ENCODE data around the gene NAIF1. TPM values are rescaled to one million over a fixed set of nuclear protein-coding genes. Genes with fewer than 3 reads are reported as not detected.

Gene NAIF1
- total RNA-seq, 1 donor from 2014 or later: 9.5 TPM

GRCh38 chr9:128102196-128102595 is 35.1 kb upstream of the NAIF1 start:
- DNase-seq (ENCODE audit: low spot score): no peak
- Histone ChIP-seq H3F3A (ENCODE audit: low read depth) (peaks cover 9% of the 10 kb centered on the region), H4K20me1 (ENCODE audit: low read depth) (peaks cover 28% of the 10 kb centered on the region), H3K4me1 (peaks cover 21% of the 10 kb centered on the region), H3K79me2 (ENCODE audit: low read depth) (peaks cover 17% of the 10 kb centered on the region), H3K27ac (no peak overlapping the region), H3K9ac (no peak overlapping the region), H3K4me2 (no peak overlapping the region), H3K27me3 (no peaks in the 10 kb centered on the region), H3K36me3 (no peaks in the 10 kb centered on the region), H3K4me3 (no peak overlapping the region), H3K9me3 (ENCODE audit: low read depth) (no peaks in the 10 kb centered on the region), H2AFZ (replicated peaks) (no peak overlapping the region)
- no peak for TF ChIP-seq EZH2 (IDR thresholded peaks at IDR 0.05)
- Mint-ChIP-seq H3K4me3 (no peak overlapping the region), H3K27me3 (ENCODE audit: insufficient read depth, low read depth) (peaks cover 5% of the 10 kb centered on the region), H3K9me3 (no peaks in the 10 kb centered on the region), H3K36me3 (peaks cover 16% of the 10 kb centered on the region), H3K4me1 (peaks cover 33% of the 10 kb centered on the region), H3K27ac (no peak overlapping the region)

GRCh38 chr9:128101690-128102089 is 34.6 kb upstream of the NAIF1 start:
- Mint-ChIP-seq H3K27ac (no peak overlapping the region), H3K4me3 (no peak overlapping the region), H3K27me3 (ENCODE audit: insufficient read depth, low read depth) (peaks cover 5% of the 10 kb centered on the region), H3K9me3 (no peaks in the 10 kb centered on the region), H3K36me3 (peaks cover 18% of the 10 kb centered on the region), H3K4me1 (peaks cover 38% of the 10 kb centered on the region)
- Histone ChIP-seq H3K9me3 (ENCODE audit: low read depth) (no peaks in the 10 kb centered on the region), H3K9ac (no peak overlapping the region), H3K36me3 (no peaks in the 10 kb centered on the region), H2AFZ (replicated peaks) (no peak overlapping the region), H3K4me3 (no peak overlapping the region), H4K20me1 (ENCODE audit: low read depth) (peaks cover 28% of the 10 kb centered on the region), H3F3A (ENCODE audit: low read depth) (peaks cover 14% of the 10 kb centered on the region), H3K79me2 (ENCODE audit: low read depth) (peaks cover 17% of the 10 kb centered on the region), H3K27me3 (no peaks in the 10 kb centered on the region), H3K4me1 (peaks cover 22% of the 10 kb centered on the region), H3K4me2 (no peak overlapping the region), H3K27ac (no peak overlapping the region)
- TF ChIP-seq EZH2phosphoT487 (IDR thresholded peaks at IDR 0.05) (no peak), CTCF (IDR thresholded peaks at IDR 0.05) (no peak), EZH2 (IDR thresholded peaks at IDR 0.05) (no peak)
- no peak for DNase-seq (ENCODE audit: low spot score)

GRCh38 chr9:128101231-128101661 is 34.1 kb upstream of the NAIF1 start:
- Histone ChIP-seq H3K4me1 (peaks cover 22% of the 10 kb centered on the region), H3K27me3 (no peaks in the 10 kb centered on the region), H3K4me3 (no peak overlapping the region), H3K27ac (no peak overlapping the region), H3K9ac (no peak overlapping the region), H2AFZ (replicated peaks) (no peak overlapping the region), H3F3A (ENCODE audit: low read depth) (peaks cover 16% of the 10 kb centered on the region), H3K36me3 (no peaks in the 10 kb centered on the region), H3K79me2 (ENCODE audit: low read depth) (peaks cover 20% of the 10 kb centered on the region), H4K20me1 (ENCODE audit: low read depth) (peaks cover 28% of the 10 kb centered on the region), H3K4me2 (no peak overlapping the region), H3K9me3 (ENCODE audit: low read depth) (no peaks in the 10 kb centered on the region)
- Mint-ChIP-seq H3K4me3 (no peak overlapping the region), H3K36me3 (peaks cover 18% of the 10 kb centered on the region), H3K27me3 (ENCODE audit: insufficient read depth, low read depth) (peaks cover 5% of the 10 kb centered on the region), H3K4me1 (peaks cover 41% of the 10 kb centered on the region), H3K27ac (peak overlapping the region; percentile 42), H3K9me3 (no peaks in the 10 kb centered on the region)
- TF ChIP-seq EZH2 (IDR thresholded peaks at IDR 0.05) (no peak), EZH2phosphoT487 (IDR thresholded peaks at IDR 0.05) (no peak), CTCF (IDR thresholded peaks at IDR 0.05) (no peak)
- no peak for DNase-seq (ENCODE audit: low spot score)

GRCh38 chr9:128100581-128100980 is 33.5 kb upstream of the NAIF1 start:
- no peak for DNase-seq (ENCODE audit: low spot score)
- TF ChIP-seq EZH2phosphoT487 (IDR thresholded peaks at IDR 0.05): no peak
- TF ChIP-seq EZH2 (IDR thresholded peaks at IDR 0.05): no peak
- no peak for TF ChIP-seq CTCF (IDR thresholded peaks at IDR 0.05)
- Histone ChIP-seq H3F3A (ENCODE audit: low read depth) (peaks cover 17% of the 10 kb centered on the region), H2AFZ (replicated peaks) (no peak overlapping the region), H4K20me1 (ENCODE audit: low read depth) (peaks cover 28% of the 10 kb centered on the region), H3K27ac (no peak overlapping the region), H3K4me1 (peaks cover 22% of the 10 kb centered on the region), H3K36me3 (no peaks in the 10 kb centered on the region), H3K4me3 (no peak overlapping the region), H3K27me3 (no peaks in the 10 kb centered on the region), H3K9ac (no peak overlapping the region), H3K9me3 (ENCODE audit: low read depth) (no peaks in the 10 kb centered on the region), H3K4me2 (no peak overlapping the region), H3K79me2 (ENCODE audit: low read depth) (peaks cover 26% of the 10 kb centered on the region)
- H3K4me1 Mint-ChIP-seq: peaks cover 41% of the 10 kb centered on the region
- peaks cover 5% of the 10 kb centered on the region for H3K27me3 Mint-ChIP-seq (ENCODE audit: insufficient read depth, low read depth)
- no peak overlapping the region for H3K4me3 Mint-ChIP-seq
- H3K36me3 Mint-ChIP-seq: peaks cover 18% of the 10 kb centered on the region
- H3K9me3 Mint-ChIP-seq: no peaks in the 10 kb centered on the region
- no peak overlapping the region for H3K27ac Mint-ChIP-seq
